Liver (tissue), 3 donors: ENCODE results near the gene IGF2BP2.

Source experiments
- EGR1 ChIP-seq, 2 donors: IDR thresholded peaks; 2 replicates each; pipeline ENCODE4 v1.6.1; 2016 to 2018; ENCODE audit warnings: antibody characterized with exemption in 2 of 2, low read depth in 2 of 2
- GABPA ChIP-seq, 2 donors: IDR thresholded peaks in 1 of 2; conservative IDR thresholded peaks in 1 of 2; 2 replicates each; pipeline ENCODE4 v1.6.1; 2016; ENCODE audit warnings: antibody characterized with exemption in 2 of 2, mild to moderate bottlenecking in 1 of 2, moderate library complexity in 1 of 2
- HNF4A ChIP-seq, 2 donors: conservative IDR thresholded peaks; 2 replicates each; pipeline ENCODE4 v1.6.1; 2016; ENCODE audit warnings: antibody characterized with exemption in 2 of 2, mild to moderate bottlenecking in 2 of 2
- JUND ChIP-seq, 2 donors: IDR thresholded peaks; 2 replicates each; pipeline ENCODE4 v1.6.1; 2016; ENCODE audit warnings: antibody characterized with exemption in 2 of 2
- RAD21 ChIP-seq, 2 donors: IDR thresholded peaks; 2 replicates each; pipeline ENCODE4 v1.6.1; 2016; ENCODE audit warnings: antibody characterized with exemption in 2 of 2, mild to moderate bottlenecking in 2 of 2
- RXRA ChIP-seq, 2 donors: IDR thresholded peaks; 2 replicates each; pipeline ENCODE4 v1.6.1; 2017 to 2018; ENCODE audit warnings: antibody characterized with exemption in 2 of 2, mild to moderate bottlenecking in 1 of 2
- SP1 ChIP-seq: IDR thresholded peaks from 2 replicates; pipeline ENCODE4 v1.6.1; 2018; ENCODE audit warnings: antibody characterized with exemption, mild to moderate bottlenecking
- TAF1 ChIP-seq: conservative IDR thresholded peaks from 2 replicates; pipeline ENCODE4 v1.6.1; 2016; ENCODE audit warnings: antibody characterized with exemption, mild to moderate bottlenecking
- YY1 ChIP-seq: IDR thresholded peaks from 2 replicates; pipeline ENCODE4 v1.6.1; 2016; ENCODE audit warnings: antibody characterized with exemption, mild to moderate bottlenecking
- TF ChIP-seq, protein P1 (sequence below): fragments of 150-350 bp; IDR thresholded peaks from 2 replicates; pipeline ENCODE4 v1.5.1; 2017; ENCODE audit warnings: improper control_type of control experiment, low read depth, low read length; ENCODE audit not compliant: missing input control
- TF ChIP-seq, protein P2 (sequence below): IDR thresholded peaks from 2 replicates; pipeline ENCODE4 v1.6.1; 2016; ENCODE audit warnings: antibody characterized with exemption, mild to moderate bottlenecking
- TF ChIP-seq, protein P3 (sequence below): IDR thresholded peaks from 2 replicates; pipeline ENCODE4 v1.6.1; 2016; ENCODE audit warnings: antibody characterized with exemption
- TF ChIP-seq, protein P4 (sequence below): IDR thresholded peaks from 2 replicates; pipeline ENCODE4 v1.6.1; 2016; ENCODE audit warnings: antibody characterized with exemption
- TF ChIP-seq, protein P5 (sequence below): IDR thresholded peaks from 2 replicates; pipeline ENCODE4 v1.6.1; 2016; ENCODE audit warnings: antibody characterized with exemption
- donor health status: healthy.
- donor health status: healthy.

DNA sequence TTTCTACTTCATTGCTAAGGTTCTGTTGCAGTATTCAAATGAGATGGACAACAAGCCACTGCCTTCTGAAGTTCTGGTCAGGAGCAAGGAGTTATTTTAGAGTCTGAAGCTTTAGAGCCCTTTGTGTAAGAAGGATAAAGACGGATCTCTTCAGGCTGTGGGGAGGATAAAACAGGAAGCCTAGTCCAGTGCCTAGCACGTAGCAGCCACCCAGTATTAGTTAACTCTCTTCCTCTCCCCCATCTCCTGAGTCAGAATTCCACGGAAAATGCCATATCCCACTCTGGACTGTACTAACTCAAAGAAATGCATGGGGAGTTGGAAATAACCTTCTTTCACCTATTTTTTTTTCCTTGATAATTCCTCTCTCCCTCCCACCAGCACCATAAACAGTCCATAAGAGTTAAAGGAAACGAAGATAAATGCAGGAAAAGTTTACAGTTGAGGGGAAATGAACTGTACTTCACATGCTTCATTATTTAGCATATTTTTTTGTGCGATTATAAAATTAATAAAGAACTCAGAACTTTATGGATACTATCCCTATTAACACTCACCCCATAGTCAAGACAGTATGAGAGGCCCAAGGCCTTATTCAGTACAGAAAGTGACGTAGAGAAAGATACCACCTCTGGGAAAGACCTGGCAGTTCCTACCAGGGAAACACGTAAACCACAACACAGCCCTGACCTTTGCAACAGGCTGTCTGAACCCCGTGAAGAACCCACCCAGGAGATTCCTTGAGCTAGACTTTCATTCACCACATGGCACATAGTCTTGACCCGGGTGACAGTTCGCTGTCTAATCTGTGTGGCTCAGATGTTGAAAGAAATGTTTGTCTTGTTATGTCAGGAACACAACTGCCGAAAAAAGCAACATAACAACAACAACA, 9.2 kb downstream of the IGF2BP2 start:
- TF ChIP-seq, protein P1, sequence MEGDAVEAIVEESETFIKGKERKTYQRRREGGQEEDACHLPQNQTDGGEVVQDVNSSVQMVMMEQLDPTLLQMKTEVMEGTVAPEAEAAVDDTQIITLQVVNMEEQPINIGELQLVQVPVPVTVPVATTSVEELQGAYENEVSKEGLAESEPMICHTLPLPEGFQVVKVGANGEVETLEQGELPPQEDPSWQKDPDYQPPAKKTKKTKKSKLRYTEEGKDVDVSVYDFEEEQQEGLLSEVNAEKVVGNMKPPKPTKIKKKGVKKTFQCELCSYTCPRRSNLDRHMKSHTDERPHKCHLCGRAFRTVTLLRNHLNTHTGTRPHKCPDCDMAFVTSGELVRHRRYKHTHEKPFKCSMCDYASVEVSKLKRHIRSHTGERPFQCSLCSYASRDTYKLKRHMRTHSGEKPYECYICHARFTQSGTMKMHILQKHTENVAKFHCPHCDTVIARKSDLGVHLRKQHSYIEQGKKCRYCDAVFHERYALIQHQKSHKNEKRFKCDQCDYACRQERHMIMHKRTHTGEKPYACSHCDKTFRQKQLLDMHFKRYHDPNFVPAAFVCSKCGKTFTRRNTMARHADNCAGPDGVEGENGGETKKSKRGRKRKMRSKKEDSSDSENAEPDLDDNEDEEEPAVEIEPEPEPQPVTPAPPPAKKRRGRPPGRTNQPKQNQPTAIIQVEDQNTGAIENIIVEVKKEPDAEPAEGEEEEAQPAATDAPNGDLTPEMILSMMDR, result no peak
- TF ChIP-seq SP1 (no peak), RAD21 (IDR thresholded peaks at IDR 0.05) (no peak), EGR1 (IDR thresholded peaks at IDR 0.05; ENCODE audit: low read depth in 2 of 2) (no peak), RXRA (IDR thresholded peaks at IDR 0.05) (no peak), JUND (IDR thresholded peaks at IDR 0.05) (no peak), YY1 (no peak), GABPA (IDR thresholded peaks at IDR 0.05 in 1 of 2, conservative IDR thresholded peaks at IDR 0.05 in 1 of 2) (no peak), TAF1 (no peak), HNF4A (conservative IDR thresholded peaks at IDR 0.05) (no peak)
- TF ChIP-seq, protein P2, sequence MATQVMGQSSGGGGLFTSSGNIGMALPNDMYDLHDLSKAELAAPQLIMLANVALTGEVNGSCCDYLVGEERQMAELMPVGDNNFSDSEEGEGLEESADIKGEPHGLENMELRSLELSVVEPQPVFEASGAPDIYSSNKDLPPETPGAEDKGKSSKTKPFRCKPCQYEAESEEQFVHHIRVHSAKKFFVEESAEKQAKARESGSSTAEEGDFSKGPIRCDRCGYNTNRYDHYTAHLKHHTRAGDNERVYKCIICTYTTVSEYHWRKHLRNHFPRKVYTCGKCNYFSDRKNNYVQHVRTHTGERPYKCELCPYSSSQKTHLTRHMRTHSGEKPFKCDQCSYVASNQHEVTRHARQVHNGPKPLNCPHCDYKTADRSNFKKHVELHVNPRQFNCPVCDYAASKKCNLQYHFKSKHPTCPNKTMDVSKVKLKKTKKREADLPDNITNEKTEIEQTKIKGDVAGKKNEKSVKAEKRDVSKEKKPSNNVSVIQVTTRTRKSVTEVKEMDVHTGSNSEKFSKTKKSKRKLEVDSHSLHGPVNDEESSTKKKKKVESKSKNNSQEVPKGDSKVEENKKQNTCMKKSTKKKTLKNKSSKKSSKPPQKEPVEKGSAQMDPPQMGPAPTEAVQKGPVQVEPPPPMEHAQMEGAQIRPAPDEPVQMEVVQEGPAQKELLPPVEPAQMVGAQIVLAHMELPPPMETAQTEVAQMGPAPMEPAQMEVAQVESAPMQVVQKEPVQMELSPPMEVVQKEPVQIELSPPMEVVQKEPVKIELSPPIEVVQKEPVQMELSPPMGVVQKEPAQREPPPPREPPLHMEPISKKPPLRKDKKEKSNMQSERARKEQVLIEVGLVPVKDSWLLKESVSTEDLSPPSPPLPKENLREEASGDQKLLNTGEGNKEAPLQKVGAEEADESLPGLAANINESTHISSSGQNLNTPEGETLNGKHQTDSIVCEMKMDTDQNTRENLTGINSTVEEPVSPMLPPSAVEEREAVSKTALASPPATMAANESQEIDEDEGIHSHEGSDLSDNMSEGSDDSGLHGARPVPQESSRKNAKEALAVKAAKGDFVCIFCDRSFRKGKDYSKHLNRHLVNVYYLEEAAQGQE, result no peak
- TF ChIP-seq, protein P3, sequence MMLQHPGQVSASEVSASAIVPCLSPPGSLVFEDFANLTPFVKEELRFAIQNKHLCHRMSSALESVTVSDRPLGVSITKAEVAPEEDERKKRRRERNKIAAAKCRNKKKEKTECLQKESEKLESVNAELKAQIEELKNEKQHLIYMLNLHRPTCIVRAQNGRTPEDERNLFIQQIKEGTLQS, result no peak
- TF ChIP-seq, protein P4, sequence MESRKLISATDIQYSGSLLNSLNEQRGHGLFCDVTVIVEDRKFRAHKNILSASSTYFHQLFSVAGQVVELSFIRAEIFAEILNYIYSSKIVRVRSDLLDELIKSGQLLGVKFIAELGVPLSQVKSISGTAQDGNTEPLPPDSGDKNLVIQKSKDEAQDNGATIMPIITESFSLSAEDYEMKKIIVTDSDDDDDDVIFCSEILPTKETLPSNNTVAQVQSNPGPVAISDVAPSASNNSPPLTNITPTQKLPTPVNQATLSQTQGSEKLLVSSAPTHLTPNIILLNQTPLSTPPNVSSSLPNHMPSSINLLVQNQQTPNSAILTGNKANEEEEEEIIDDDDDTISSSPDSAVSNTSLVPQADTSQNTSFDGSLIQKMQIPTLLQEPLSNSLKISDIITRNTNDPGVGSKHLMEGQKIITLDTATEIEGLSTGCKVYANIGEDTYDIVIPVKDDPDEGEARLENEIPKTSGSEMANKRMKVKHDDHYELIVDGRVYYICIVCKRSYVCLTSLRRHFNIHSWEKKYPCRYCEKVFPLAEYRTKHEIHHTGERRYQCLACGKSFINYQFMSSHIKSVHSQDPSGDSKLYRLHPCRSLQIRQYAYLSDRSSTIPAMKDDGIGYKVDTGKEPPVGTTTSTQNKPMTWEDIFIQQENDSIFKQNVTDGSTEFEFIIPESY, result no peak
- TF ChIP-seq, protein P5, sequence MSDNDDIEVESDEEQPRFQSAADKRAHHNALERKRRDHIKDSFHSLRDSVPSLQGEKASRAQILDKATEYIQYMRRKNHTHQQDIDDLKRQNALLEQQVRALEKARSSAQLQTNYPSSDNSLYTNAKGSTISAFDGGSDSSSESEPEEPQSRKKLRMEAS, result no peak
